GM21367 (cell line): ENCODE results near the gene SNAPC2.
"Not testable (repeated sequence)": the region's sequence is repeated elsewhere in the genome, so short reads cannot be mapped to it uniquely, and the experiment has no call there.

Source experiments
- ATAC-seq: cut with Tn5 transposase; IDR thresholded peaks from one replicate; pipeline ENCODE4 v1.9.1; 2021; ENCODE audit not compliant: unreplicated experiment

Gene SNAPC2

DNA sequence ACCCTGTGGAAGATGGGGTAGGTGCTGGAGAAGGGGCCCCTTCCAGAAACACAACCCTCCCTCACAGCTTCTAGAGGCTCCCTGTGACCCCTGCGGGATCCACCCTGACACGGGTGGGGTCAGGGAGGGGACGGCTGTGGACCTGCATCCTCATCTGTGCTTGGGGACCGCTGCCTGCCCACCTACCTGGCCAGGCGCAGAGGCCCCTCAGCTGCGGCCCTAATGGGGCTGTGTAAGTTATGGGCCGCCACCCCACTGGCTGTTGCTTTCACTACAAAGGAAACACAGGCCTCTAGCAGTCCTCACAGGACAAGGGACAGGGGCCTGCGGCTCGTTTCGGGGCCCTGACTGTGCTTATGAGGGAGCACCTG is 12.8 kb downstream of the SNAPC2 start:
- no peak for ATAC-seq

DNA sequence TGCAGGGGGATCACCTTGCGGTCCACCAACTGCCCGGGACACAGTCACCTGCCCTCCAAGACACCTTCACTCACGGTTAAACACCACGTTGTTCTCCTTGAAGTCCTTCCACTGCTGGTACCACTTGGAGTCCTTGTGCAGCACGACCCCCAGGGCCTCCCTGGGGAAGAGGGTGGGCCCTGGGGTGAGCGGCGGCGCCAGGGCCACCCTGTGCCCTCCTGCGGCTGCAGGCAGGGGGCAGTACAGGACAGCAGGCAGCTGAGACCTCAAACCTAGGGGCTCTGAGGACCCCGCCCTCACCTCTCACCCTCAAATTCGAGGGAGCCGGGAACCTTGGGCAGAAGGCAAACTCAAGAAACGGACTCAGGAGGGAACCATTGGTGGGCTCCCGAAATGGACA is 13.3 kb downstream of the SNAPC2 start:
- no peak for ATAC-seq

DNA sequence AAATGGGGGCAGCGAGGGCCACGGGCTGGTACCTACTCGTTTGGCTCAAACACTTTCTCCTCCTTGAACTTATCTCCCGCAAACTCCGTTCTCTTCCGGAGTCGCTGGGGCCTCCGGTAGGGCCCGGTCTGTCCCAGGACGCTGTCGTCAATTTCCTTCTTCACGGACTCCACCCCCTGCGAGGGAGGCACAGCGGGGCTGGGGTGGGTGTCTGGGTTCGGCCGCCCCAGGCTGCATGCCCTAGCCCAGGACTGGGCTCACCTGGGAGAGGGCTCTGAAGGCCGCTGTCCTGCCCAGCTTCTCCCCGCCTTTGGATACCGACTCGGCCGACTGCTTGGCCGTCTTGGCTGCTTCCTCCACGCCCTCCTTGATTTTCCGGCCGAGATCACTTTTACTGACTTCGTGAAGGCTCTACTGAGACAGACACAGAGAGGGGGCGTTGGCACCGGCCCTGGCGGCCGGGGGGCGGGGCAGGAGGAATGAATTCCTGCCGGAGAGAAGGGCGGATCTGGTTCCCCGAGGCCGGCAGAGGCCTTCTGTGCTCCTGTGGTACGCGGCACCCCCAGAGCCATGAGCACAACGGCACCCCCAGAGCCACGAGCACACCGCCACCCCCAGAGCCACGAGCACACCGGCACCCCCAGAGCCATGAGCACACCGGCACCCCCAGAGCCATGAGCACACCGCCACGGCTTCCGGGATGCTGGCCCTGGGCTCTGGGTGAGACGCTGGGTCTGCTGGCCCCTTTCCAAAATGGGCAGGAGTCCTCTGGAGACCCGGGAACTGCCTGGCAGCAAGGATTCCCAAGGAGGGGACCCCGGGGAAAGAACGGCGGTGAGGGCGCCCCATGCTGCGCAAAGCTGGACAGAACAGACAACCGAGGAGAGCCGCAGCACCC is 13.9 kb downstream of the SNAPC2 start:
- no peak for ATAC-seq

DNA sequence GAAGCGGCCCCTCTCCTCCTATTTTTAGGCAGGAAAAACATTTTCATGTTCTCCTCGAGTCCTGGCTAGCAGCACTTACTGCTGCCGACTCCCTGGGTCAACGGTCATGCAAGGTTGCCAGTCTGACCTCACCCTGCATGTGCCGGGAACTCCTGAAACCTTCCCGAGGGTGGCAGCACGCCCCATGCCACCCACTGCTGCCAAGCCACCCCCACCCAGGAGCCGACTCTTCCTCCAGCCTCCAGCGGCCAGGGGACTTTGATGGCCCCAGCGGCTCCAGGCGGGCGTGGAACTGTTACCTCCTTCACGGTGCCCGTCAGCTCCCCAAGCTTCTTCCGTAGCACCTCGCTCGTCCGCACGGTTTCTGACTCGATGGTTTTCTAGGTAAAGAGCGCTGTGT is 14.6 kb downstream of the SNAPC2 start:
- no peak for ATAC-seq

DNA sequence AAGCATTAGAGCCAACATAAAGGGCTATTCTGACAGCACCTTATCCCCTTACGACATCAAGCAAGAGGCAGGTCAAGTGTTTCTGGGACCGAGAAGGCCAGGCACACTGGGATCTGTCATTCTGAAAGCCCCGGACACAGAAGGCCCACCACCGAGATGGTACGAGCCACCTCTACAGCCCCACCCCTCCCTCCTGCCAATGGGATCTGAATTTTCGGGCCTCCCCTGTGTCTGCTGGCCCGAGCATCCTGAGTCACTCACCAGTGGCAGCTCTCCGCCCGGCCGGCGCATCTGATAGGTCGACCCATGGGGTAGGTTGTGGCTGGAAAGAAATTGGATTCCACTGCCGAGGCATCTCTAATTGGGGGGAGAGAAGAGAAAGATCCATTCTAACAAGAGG is 20.7 kb downstream of the SNAPC2 start:
- ATAC-seq, result no peak

DNA sequence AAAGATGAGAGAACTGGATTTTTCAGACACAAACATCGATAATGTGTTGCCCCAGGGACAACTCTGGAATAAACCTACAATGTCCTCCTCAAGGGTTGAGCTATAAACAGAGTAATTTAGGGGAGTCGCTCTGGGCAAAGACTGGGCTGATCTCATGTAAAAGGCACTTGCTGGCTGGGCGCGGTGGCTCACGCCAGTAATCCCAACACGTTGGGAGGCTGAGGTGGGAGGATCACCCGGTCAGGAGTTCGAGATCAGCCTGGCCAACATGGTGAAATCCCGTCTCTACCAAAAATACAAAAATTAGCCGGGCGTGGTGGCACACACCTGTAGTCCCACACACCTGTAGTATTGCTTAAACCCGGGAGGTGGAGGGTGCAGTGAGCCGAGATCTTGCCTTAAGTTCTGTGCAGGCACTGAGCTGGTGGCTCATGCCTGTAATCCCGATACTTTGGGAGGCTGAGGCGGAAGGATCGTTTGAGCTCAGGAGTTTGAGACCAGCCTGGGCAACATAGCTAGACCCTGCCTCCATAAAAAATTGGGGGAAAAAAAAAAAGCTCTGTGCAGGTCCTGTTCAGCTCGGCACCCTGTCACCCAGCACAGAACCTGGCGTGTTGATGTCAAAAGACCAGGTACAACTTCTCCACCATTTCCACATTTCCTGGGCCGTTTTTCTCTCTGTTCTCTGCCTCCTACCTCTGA is 21.9 kb downstream of the SNAPC2 start:
- ATAC-seq, result no peak

DNA sequence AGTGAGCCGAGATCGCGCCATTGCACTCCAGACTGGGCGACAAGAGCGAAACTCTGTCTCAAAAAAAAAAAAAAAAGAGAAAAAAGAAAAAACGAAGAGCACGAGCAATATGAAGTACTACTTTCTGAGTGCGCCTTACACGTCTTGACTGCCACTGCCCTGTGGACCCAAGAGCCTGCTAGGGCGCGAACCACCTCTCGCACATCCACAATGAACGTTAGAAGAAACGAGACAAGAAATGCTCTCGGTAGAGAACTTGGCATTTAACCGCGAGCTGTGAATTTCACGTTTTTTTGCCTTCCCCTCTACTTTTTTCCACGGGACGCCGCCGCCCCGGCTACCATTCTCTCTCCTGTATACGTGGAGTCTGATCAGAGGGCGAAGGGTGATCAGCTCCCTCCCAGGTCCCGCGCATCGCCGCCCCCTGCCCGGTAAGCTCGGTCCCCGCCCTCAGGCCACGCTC is 22.9 kb downstream of the SNAPC2 start:
- peak; percentile 1 for ATAC-seq

DNA sequence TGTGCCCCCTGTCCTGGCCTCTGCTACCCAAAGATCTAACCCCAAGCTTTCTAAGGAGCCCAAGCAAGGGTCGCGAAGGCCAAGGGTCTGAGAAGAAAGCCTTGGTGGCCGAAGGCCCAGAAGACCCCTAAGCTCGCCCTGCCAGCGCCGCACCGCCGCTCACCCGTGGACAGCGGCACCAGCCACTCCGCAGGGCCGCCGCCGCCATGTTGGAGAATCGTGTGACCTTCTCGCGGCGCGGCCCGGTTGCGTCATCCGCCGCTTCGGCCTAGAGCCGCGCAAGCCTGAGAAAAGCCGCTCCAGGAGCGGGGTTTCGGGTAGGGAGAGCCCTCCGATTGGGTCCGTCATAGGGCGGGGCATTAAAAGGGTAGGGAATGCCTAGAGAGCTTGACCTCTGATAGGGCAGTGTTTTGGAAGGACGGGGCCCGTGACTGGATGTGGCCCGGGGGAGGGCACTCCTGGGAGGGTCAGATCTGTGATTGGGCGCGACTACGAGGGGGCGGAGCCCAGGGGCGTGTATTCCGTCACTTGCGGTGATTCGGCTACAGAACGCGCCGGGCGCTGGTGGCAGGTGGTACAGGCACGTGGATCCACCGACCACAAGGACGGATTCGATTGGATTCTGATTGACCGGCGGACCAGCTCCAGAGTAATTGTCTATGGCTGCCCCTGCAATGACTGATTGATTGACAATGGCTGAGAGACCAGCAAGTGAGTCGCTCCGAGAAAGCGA is 23.5 kb downstream of the SNAPC2 start, which contains the start of gene TIMM44:
TIMM44 (minus strand) TSS at position 223 of the 733 bp plus-strand sequence; CDS start at position 208, 15 bp downstream.
- ATAC-seq, result peak; percentile 87

DNA sequence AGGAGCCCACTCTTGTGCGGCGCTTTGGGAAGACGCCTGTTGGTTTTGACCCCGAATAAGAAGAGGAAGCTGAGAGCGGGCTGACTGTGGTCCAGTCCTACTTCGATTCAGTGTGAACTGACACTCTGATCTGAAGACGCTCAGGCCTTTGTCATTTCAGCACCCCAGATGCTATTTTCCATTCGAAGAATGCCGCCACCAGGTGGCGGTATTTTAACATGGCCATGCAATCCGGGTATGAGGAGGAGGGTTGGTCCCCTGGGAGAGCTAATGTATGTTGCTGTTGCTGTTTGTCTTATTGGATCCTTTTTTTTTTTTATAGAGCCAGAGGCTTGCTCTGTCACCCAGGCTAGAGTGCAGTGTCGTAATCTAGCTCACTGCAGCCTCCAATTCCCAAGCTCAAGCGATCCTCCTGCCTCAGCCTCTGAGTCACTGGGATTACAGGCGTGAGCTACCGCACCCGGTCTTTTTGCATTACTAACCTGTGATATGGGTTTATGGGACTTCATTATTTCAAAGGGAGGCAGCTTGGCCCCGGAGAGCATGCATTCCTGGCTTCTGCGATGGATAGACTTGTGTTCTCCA is 24.1 kb downstream of the SNAPC2 start:
- peak; percentile 22 for ATAC-seq

DNA sequence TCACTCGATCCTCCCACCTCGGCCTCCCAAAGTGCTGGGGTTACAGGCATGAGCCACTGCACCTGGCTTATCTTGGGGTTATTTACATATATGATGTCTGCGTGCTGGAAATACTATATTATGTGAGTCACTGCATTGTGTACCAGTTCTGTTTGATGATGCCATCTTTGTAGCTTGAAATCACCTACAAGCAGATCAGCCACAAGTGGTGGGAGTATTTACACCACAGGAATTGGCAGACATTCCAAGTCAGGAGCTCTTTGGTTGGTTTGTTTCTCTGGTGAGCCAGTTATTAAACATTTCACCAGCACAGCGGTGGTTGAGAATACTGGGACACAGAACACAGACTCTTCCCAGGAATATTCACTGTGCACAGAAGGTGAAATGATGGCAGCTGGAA is 27.8 kb downstream of the SNAPC2 start:
- ATAC-seq, result no peak

DNA sequence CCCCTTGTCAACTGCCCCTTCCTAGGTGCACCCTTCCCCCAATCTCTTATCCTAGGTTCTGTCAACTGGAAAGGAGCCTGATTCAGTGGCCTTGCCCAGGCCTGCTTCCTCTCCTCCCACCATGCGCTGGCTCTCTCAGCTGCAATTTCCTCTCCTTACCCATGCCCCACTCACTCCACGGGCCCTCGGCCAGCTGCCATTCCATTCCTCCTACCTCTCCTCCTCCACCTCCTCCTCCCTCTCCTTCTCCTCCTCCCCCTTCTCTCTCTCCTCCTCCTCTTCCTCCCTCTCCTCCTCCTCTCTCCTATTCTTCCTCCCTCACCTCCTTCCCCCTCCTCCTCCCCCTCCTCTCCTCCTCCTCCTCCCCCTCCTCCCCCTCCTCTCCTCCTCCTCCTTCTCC is 32.9 kb downstream of the SNAPC2 start:
- ATAC-seq, result no peak

DNA sequence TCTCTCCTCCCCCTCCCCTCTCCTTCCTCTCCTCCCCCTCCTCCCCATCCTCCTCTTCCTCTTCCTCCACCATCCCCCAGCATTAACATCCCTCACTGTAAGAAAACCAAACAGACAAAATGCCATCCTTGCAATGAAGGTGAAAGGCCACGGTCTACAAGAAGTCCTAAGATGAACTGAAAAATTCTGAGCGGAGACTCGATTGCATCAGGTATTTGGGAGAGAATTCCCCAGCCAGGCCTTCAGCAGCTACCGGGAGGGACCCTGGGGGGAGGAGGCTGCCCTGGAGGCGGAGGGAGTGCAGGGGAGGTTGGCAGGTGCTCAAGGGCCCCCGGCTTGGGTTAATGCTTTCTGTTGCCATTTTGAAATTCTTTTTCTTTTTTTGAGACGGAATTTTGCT is 33.4 kb downstream of the SNAPC2 start:
- no peak for ATAC-seq

DNA sequence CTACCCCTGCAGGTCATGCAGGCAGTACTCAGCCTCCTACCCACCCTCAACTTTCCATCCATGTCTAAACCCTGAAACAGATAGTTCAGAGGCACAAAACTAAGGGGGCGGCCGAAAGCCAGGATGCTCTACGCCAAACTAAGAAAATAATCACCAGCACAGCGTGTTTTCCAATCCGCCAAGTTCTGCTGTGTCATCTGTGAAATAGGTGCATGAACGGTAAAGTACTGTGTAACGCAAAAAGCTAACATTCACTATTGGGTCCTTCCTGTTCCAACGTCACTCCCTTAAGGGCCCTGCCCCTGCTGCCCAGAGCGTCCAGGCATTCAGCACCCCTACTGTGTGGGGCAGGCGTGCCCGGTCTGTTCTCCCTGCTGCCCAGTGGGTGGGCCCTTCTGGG is 35.6 kb downstream of the SNAPC2 start:
- ATAC-seq, result no peak

DNA sequence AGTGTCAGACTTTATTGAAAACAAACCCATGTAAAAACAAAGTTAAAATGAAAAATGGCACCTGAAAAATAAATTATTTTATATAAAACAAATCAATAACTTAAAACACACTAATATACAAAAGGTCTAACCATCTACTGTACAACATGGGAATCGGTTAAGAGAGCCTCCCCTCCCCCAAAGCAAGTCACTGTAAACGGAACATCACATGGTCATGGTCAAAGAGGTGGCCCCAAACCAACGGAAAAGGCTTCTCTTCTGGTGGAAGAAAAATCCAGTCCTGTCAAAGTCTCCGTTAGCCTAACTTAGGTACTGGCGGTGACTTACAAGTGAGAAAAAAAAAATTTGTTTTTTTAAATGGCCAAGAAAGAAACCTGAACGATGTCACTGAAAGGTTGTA is 39.1 kb downstream of the SNAPC2 start:
- ATAC-seq, result no peak

DNA sequence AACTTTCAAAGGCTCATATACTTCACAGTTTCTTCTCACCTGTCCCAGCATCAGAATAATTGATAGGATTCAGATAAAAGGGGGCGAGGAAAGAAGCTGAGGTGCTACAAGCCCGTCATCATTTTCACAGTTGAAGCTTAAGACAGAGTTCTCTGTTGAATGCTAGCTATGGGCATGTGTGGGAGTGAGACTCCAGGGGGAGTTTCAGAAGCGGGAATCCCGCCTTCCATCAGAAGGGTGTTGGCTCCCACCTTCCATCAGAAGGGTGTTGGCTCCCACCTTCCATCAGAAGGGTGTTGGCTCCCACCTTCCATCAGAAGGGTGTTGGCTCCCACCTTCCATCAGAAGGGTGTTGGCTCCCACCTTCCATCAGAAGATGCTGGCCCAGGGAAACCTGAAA is 40.9 kb downstream of the SNAPC2 start:
- ATAC-seq, result not testable (repeated sequence)

DNA sequence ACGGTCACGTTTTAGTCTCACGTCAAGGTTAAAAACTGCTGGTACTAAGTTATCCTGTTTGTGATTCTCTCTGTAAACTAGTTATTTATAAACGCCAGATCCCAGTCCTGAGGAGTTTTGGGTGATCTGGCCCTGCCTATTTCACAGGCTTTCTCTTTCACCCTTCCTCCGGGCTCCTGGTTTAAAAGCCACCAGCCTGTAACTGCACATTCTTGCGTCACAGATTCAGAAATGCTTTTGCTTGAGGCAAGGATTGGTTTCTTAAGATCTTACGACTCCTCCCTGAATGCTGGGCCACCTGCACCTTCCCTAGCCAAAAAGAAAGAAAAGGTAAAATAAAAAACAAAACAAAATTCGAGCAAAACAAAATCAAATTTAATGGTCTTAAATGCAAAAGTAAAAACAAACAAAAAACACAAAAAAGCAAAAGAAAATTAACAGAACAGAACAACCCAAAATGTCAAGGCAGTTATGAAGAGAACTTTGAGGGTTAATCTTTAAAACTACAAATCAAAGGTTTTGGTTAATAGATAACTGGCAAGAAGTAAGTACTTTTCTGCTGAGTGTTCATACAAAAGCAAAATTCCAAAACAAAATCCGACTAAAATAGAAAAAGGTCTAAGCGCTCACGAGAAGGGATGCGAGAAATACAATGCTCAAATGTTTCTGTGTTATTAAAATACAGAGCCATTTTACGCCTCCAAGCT is 41.9 kb downstream of the SNAPC2 start:
- no peak for ATAC-seq

DNA sequence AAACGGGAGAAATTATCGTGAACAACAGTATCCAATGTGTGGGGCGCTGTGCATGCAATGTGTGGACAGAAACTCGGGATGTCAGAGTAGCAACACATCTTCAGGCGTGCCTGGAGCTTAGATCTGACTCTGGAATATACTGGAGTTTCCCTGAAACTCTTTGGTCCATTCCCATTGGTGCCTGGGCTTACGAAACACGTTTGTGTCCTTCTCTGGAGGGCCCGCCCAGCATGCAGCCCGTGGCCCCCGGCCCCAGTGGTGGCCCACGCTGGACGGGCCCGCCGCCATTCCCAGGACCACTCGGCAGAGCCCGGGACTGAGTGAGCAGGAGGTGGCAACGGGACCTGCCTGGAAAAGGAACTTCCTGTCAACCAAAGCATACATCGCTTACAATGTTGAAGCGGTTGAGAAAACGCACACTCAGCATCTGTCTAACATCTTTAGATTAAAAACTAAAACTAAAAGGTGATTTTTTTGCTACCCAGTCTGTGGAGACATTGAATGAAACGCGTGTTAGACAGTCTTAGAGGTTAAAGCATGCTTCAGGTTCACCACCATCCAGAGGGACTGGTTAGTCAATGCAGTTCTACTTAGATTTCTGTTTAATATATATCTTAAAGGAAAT is 42.6 kb downstream of the SNAPC2 start:
- no peak for ATAC-seq

DNA sequence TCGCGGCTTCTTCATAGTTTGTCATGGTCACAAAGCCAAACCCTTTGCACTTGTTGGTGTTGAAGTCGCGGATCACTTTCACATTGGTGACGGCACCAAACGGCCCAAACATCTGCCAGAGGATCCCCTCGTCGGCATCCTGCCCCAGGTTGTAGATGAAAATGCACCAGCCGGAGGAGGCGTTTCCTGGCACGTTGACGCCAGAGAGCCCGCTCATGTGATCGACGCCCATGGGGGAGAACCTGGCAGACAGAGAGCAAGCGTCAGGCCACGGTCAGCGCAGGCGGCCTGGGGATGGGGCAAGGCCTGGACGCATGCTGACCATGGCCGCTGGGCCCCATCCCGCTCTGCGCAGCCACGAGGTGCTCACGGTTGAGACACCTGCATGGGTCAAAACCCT is 43.4 kb downstream of the SNAPC2 start:
- ATAC-seq, result no peak

DNA sequence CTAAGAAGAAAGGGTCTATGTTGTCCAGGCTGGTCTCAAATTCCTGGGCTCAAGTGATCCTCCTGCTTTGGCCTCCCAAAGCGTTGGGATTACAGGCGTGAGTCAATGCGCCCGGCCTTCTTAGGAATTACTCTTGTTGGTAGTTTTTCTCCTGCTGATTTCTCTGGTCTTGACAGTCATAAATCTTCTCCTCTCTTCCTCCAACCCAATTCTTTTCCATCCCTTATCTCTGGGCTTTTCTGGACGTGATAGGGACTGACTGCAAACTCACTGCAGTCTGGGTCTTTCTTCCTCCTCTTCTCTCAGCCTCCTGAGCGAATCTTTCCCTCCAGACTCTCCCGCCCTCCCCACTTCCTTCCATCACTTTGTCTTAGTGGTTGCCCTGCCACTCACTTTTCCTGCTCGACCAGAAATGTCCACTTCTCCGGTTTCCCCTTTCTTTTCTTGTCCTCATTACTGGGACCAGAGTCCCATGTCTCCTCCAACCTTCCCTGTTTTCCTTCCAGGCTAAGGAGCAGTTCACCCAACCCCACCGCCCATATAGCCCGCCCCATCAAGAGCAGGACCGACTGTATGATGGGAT is 45.2 kb downstream of the SNAPC2 start:
- no peak for ATAC-seq
